H7 (cell line): ENCODE data around the gene GFRA3. TPM values are rescaled to one million over a fixed set of nuclear protein-coding genes. Genes with fewer than 3 reads are reported as not detected.

Experiments
- DNase-seq: peaks from one replicate; pipeline ENCODE4 v3.0.0; 2012
- H3K27me3 ChIP-seq: 2 replicates; pipeline ENCODE4 v1.6.0; 2011; ENCODE audit warnings: mild to moderate bottlenecking, low read length; ENCODE audit not compliant: control insufficient read depth, insufficient read depth
- H3K36me3 ChIP-seq: replicated peaks from 2 replicates; pipeline ENCODE4 v1.5.1; 2011; ENCODE audit warnings: low read length; ENCODE audit not compliant: control insufficient read depth, insufficient read depth
- H3K4me3 ChIP-seq: 2 replicates; pipeline ENCODE4 v1.5.1; 2011; ENCODE audit warnings: low read depth, mild to moderate bottlenecking, control low read depth, low read length, moderate library complexity; ENCODE audit not compliant: insufficient read depth
- total RNA-seq: library from RNA; depleted of rRNA; stranded (reverse); fragments of >200 nt; shearing (Covaris generic); gene quantifications from 2 replicates; pipeline ENCODE4 v1.2.3, GENCODE V29; 2014

GFRA3 gene
- total RNA-seq, 1 experiment from 2014 or later = 0.45 TPM

DNA sequence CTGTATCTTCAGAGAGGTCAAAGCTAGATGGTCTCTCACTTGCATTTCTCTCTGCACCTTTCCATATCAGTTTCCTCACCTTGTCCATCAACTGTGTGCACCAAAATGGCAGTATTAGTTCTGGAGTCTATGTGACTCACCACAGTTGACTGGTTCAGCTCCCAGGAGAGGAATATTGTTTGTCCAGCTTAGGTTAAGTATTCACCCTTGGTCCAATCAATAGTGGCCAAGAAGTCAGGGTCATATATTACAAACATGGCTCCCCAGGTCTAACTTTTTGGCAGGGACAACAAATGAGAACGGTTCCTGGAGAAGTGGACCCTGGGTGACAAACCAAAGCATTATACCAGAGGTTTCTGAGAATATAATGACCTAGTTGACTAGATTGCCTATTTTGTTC is 36.4 kb downstream of the GFRA3 start:
- no peak for DNase-seq
- H3K36me3 ChIP-seq = no peaks in the 10 kb centered on the region
- no peak overlapping the region for H3K4me3 ChIP-seq
- H3K27me3 ChIP-seq = peaks cover 23% of the 10 kb centered on the region

DNA sequence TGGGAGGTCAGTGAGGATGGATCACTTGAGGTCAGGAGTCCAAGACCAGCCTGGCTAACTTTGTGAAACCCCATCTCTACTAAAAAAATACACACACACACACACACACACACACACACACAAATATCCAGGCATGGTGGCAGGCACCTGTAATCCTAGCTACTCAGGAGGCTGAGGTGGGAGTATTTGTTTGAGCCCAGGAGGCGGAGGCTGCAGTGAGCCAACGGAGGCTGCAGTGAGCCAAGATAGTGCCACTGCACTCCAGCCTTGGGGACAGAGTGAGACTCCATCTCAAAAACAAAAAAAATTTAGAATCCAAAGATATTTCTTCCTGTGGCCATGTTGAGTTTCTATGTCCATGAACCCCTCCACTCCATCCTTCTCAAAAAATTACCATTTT is 39.8 kb downstream of the GFRA3 start:
- Histone ChIP-seq H3K4me3 (no peak overlapping the region), H3K27me3 (no peaks in the 10 kb centered on the region; the same call in 1 of the 2 replicates), H3K36me3 (no peaks in the 10 kb centered on the region)
- DNase-seq = no peak

DNA sequence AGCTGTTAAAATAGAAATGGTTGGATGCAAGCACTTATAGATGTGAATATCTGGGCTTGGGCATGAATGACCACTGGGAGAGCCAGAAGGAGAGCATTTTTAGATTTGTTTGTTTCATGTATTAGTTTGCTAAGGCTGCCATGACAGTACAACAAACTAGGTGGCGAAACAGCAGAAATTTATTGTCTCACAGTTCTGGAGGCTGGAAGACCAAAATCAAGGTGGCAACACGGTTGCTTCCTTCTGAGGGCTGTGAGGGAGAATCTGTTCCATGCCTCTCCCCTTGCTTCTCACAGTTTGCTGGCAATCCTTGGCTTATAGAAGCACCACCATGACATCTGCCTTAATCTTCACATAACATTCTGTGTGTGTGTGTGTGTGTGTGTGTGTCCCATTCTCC is 41.1 kb downstream of the GFRA3 start:
- H3K4me3 ChIP-seq = no peak overlapping the region
- H3K36me3 ChIP-seq = no peaks in the 10 kb centered on the region
- no peak for DNase-seq
- H3K27me3 ChIP-seq = no peaks in the 10 kb centered on the region

DNA sequence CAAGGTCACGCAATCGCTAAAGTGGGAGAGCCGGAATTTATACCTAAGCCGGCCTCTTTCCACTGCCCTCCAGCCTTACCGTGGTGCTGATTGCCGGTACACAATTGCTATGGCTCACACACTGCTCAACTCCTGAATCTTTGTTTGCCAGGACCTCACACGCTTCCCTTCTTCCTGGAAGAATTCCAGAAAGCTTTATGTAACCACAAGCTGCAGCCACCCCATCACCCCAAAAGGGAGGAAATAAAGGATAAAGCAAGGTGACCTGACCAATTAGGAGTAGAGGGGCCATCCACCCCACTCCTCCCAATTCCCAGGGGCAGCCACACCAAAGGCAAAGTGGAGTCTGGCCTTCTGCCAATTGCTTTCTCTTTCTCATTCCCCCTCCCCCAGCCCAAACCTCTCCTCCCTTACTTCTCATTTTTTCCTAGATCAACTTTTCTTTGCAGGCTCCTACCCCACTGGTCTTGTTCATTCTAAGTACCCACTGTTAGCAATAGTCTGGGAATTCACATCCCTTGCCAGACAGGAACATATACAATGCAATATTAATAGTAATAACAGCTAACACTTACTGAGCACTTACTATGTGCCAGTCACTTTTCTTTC is 43.3 kb downstream of the GFRA3 start:
- no peak for DNase-seq
- Histone ChIP-seq H3K36me3 (no peaks in the 10 kb centered on the region), H3K4me3 (no peak overlapping the region), H3K27me3 (no peaks in the 10 kb centered on the region)

DNA sequence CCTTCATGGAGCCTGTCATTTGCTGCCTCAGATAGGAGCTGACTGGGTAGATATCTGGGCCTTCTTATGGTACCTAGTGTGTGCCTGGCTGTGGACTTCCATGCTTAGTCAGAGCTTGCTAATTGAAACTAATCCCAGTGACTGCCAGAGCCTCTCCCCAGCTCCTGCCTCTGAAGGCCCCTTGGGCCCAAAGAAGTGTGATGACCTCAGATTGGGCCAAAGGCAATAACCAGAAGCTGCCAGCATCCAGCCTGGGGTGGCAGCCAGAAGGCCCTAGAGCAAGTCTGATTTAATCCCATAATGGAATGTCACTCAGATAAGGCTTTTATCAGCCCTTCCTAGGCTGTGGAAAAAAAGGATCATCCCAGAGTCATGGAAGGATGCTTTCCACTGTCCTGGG is 44.2 kb downstream of the GFRA3 start:
- Histone ChIP-seq H3K27me3 (no peaks in the 10 kb centered on the region), H3K4me3 (no peak overlapping the region), H3K36me3 (no peaks in the 10 kb centered on the region)
- no peak for DNase-seq

DNA sequence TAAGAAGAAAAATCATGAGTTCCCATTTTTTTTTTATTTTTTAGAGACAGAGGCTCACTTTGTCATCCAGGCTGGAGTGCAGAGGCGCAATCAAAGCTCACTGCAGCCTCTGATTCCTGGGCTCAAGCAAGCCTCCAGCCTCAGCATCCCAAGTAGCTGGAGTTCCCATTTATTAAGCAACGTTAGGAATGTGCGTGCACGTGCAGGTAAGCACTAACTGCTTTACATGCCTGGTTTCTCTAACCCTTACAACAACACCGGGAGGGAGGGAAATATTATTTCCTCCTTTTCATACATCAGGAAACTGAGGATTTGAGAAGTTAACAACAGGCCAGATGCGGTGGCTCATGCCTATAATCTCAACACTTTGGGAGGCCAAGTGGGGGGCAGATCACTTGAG is 45.0 kb downstream of the GFRA3 start:
- Histone ChIP-seq H3K27me3 (no peaks in the 10 kb centered on the region), H3K36me3 (no peaks in the 10 kb centered on the region), H3K4me3 (no peak overlapping the region)
- no peak for DNase-seq

DNA sequence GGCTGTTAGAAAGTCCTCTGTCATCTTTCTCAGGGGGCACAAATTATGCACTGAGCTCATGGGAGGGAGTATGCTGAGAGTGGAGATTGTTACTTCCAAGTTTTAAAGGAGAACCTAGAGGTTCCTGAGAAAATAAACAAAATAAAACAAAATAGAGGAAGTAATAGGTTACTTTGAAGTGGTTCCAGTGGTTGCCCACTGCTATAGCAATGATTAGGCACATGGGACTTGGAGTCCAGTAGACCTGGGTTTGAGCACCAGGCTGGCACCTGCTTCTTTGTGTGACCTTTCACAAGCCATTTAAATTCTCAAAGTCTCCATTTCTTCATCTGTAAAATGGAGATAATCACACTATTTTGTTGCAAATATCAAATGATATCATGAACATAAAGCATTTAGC is 47.5 kb downstream of the GFRA3 start:
- H3K4me3 ChIP-seq = no peak overlapping the region
- H3K36me3 ChIP-seq = no peaks in the 10 kb centered on the region
- H3K27me3 ChIP-seq = no peaks in the 10 kb centered on the region
- DNase-seq = no peak

DNA sequence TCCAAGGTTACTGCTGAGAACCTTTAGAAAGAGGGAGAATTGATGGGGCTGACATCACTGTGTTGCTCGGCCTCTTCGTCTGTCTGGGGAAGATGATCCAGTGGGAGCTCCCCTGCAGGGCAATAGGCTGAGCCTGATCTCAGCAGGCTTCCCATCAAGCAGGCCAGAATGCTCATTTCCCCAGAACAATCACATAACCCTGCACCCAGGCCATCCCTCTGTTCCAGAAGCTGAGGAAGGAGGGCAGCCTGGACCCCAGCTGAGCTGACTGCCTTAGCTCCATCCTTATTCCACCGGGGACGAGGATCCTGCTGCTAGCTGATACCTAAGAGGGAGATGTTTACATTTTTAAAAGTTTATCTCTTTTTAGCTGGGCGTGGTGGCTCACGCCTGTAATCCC is 49.7 kb downstream of the GFRA3 start:
- Histone ChIP-seq H3K27me3 (no peaks in the 10 kb centered on the region), H3K4me3 (no peak overlapping the region), H3K36me3 (no peaks in the 10 kb centered on the region)
- no peak for DNase-seq

DNA sequence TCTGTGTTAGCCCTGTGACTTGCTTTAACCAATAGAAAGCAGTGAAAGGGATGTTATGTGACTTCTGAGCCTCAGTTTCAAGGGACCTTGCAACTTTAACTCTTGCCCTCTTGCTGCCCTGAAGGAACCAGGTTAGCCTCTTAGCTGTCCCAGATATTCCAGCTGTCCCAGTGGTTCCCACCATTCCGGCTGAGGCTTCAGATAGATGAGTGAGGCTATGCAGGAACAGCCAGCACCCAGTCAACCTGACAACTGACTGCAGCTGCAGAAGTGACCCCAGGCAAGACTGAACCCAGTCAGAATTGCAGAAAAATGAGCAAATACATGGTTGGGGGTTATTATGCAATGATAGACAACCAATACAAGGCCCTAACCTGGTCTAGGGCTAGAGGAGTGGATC is 50.9 kb downstream of the GFRA3 start:
- no peaks in the 10 kb centered on the region for H3K36me3 ChIP-seq
- no peaks in the 10 kb centered on the region for H3K27me3 ChIP-seq
- no peak for DNase-seq
- H3K4me3 ChIP-seq = no peak overlapping the region

DNA sequence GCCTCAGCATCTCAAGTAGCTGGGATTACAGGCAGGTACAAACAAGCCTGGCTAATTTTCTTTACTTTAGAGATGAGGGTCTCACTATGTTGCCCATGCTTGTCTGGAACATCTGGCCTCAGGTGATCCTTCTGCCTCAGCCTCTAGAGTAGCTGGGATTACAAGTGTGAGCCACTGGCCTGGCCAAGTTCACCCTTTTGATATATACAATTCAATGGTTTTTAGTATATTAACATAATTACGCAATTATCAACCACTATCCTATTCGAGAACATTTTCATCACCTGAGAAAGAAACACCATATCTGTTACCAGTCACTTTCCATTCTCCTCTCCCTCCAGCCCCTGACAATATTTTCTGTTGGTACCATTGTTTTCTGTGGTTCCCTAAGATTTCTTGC is 57.6 kb downstream of the GFRA3 start:
- H3K4me3 ChIP-seq = no peak overlapping the region
- no peaks in the 10 kb centered on the region for H3K27me3 ChIP-seq
- no peaks in the 10 kb centered on the region for H3K36me3 ChIP-seq
- no peak for DNase-seq

DNA sequence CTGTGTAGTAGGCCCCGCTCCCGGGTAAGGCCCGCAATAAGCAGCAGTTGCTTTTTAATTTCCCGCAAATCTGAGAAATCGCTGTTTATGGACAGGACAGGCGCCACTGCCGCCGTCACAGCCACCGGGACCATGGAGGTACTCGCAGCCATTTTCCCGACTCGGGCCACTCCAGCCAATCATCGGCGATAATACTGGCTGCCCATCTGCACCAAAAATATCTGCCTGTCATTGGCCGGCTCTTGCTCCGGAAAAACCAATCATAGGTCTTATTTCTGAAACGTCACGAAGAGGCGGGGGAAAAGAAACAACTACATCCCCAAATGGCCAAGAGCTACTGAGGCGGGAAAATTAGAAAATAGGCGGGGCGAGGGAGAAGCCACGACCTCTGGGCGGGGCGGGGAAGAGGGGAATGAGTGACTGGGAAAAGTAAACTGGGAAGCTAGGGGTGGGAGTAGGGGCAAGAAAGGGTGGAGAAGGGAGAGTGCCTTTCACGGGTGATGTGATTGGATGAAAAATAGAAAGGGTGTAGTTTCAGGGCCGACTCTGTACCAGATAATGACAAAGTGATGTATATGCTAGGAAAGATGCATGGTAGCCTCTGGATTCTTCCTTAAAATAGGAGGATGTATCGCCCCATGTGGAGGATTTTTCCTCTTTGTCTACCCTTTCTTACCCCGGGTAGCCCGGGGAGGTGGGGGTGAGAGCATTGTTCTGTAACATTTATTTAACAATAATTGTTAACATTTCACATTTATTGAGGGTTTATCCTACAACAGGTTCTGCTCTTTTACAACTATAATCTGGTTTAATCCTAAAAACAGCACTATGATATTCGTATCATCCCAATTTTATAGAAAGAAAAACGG is 61.0 kb downstream of the GFRA3 start, which contains the start of gene CDC23:
CDC23 (minus strand) TSS at position 163 of the 869 bp plus-strand sequence; CDS start at position 152, 11 bp downstream.
- peak; percentile 92 for DNase-seq
- H3K36me3 ChIP-seq = no peaks in the 10 kb centered on the region
- H3K4me3 ChIP-seq = peak within 1 kb of the TSS; percentile 97
- H3K27me3 ChIP-seq = no peaks in the 10 kb centered on the region

DNA sequence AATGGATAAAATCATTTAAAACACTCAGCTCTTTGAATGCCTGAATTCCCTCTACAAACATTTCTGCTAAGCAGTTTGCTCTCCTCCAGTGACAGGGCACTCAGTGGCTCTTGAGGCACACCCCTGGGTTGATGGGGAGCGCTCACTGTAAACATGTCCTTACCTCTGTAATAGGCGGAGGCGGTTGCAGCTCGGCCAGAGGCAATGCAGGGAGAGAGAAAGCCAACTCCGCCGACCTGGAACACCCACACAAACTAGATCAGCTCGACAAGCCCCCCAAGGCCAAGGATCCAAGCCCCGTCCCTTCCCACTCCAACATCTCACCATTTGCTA is 61.6 kb downstream of the GFRA3 start:
- H3K4me3 ChIP-seq = peak overlapping the region; percentile 97
- no peaks in the 10 kb centered on the region for H3K36me3 ChIP-seq
- no peaks in the 10 kb centered on the region for H3K27me3 ChIP-seq
- DNase-seq = no peak

DNA sequence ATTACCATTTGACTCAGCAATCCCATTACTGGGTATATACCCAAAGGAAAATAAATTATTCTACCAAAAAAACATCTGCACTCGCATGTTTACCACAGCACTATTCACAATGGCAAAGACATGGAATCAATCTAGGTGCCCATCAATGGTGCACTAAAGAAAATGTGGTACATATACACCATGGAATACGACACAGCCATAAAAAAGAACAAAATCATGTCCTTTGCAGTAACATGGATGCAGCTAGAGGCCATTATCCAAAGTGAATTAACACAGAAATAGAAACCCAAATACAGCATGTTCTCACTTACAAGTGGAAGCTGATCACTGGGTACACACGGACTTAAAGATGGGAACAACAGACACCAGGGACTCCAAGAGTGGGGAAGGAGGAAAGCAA is 63.4 kb downstream of the GFRA3 start:
- no peak for DNase-seq
- Histone ChIP-seq H3K4me3 (no peak overlapping the region), H3K36me3 (no peaks in the 10 kb centered on the region; the same call in 1 of the 2 replicates), H3K27me3 (no peaks in the 10 kb centered on the region)
